ENCODE measurements around the gene ZNF628.
A peak's percentile ranks its signal among the peaks of the same experiment; 100 is the strongest.

The ZNF628 gene

GRCh38 chr19:55435020-55435419 lies 41.4 kb upstream of the ZNF628 start:
- TF ChIP-seq CTCF (IDR thresholded peaks at IDR 0.05; ENCODE audit: low read depth, low read length) = no peak
- Histone ChIP-seq H3K27me3 (ENCODE audit: insufficient read depth, low read depth, severe bottlenecking) (no peaks in the 10 kb centered on the region), H3K4me3 (ENCODE audit: low read depth, low read length) (no peak overlapping the region)

GRCh38 chr19:55436847-55437246 lies 39.6 kb upstream of the ZNF628 start:
- H3K27me3 ChIP-seq (ENCODE audit: insufficient read depth, low read depth, severe bottlenecking) = peaks cover 6% of the 10 kb centered on the region
- TF ChIP-seq CTCF (IDR thresholded peaks at IDR 0.05; ENCODE audit: low read depth, low read length) = no peak
- DNase-seq = no peak
- no peaks in the 10 kb centered on the region for H3K9me3 ChIP-seq (ENCODE audit: severe bottlenecking)
- no peaks in the 10 kb centered on the region for H3K36me3 ChIP-seq
- H3K4me3 ChIP-seq (ENCODE audit: low read depth, low read length) = no peak overlapping the region
- H3K27ac ChIP-seq = no peak overlapping the region

More at GRCh38 chr19:55435020-55435419, 41.4 kb upstream of the ZNF628 start:
- DNase-seq = no peak
- Histone ChIP-seq H3K9me3 (ENCODE audit: severe bottlenecking) (no peaks in the 10 kb centered on the region), H3K36me3 (no peaks in the 10 kb centered on the region), H3K27ac (no peak overlapping the region)

GRCh38 chr19:55437410-55437809 lies 39.0 kb upstream of the ZNF628 start:
- no peak for TF ChIP-seq CTCF (IDR thresholded peaks at IDR 0.05; ENCODE audit: low read depth, low read length)

GRCh38 chr19:55439052-55439451 lies 37.4 kb upstream of the ZNF628 start:
- H3K27me3 ChIP-seq (ENCODE audit: insufficient read depth, low read depth, severe bottlenecking) = peaks cover 10% of the 10 kb centered on the region
- DNase-seq = no peak
- H3K27ac ChIP-seq = no peak overlapping the region
- no peak overlapping the region for H3K4me3 ChIP-seq (ENCODE audit: low read depth, low read length)
- no peak for TF ChIP-seq CTCF (IDR thresholded peaks at IDR 0.05; ENCODE audit: low read depth, low read length)
- no peaks in the 10 kb centered on the region for H3K36me3 ChIP-seq
- H3K9me3 ChIP-seq (ENCODE audit: severe bottlenecking) = no peaks in the 10 kb centered on the region

More at GRCh38 chr19:55437410-55437809, 39.0 kb upstream of the ZNF628 start:
- Histone ChIP-seq H3K27me3 (ENCODE audit: insufficient read depth, low read depth, severe bottlenecking) (peaks cover 7% of the 10 kb centered on the region), H3K27ac (no peak overlapping the region), H3K4me3 (ENCODE audit: low read depth, low read length) (no peak overlapping the region), H3K9me3 (ENCODE audit: severe bottlenecking) (no peaks in the 10 kb centered on the region), H3K36me3 (no peaks in the 10 kb centered on the region)
- DNase-seq = no peak

GRCh38 chr19:55440411-55441105 lies 35.9 kb upstream of the ZNF628 start:
- Histone ChIP-seq H3K27me3 (ENCODE audit: insufficient read depth, low read depth, severe bottlenecking) (peaks cover 12% of the 10 kb centered on the region), H3K4me3 (ENCODE audit: low read depth, low read length) (peak overlapping the region; percentile 35), H3K27ac (no peak overlapping the region), H3K36me3 (no peaks in the 10 kb centered on the region), H3K9me3 (ENCODE audit: severe bottlenecking) (no peaks in the 10 kb centered on the region)
- TF ChIP-seq CTCF (IDR thresholded peaks at IDR 0.05; ENCODE audit: low read depth, low read length) = no peak
- peak; percentile 63 for DNase-seq

GRCh38 chr19:55441319-55441691 lies 35.1 kb upstream of the ZNF628 start:
- peak; percentile 53 for DNase-seq
- Histone ChIP-seq H3K27me3 (ENCODE audit: insufficient read depth, low read depth, severe bottlenecking) (peaks cover 12% of the 10 kb centered on the region), H3K27ac (no peak overlapping the region), H3K9me3 (ENCODE audit: severe bottlenecking) (no peaks in the 10 kb centered on the region), H3K36me3 (no peaks in the 10 kb centered on the region), H3K4me3 (ENCODE audit: low read depth, low read length) (peak overlapping the region; percentile 35)
- TF ChIP-seq CTCF (IDR thresholded peaks at IDR 0.05; ENCODE audit: low read depth, low read length) = no peak
